ENCODE measurements around the gene SHLD2. TPM values are rescaled to one million over a fixed set of nuclear protein-coding genes. Genes with fewer than 3 reads are reported as not detected.

The SHLD2 gene
- total and polyA plus RNA-seq, 2 of the 4 experiments (the other 2 are of a cell fraction): 10.6 to 19.9 TPM

Other genes with a start within 250 kb of the SHLD2 start
- gene MMRN2, start 137.6 kb upstream of the SHLD2 start, total RNA-seq (2012; rRNA removed): 0.56 and 1.8 TPM in 2 replicates
- gene MMRN2, start 137.6 kb upstream of the SHLD2 start, polyA plus RNA-seq (2012; rRNA removed): 1.0 and 1.6 TPM in 2 replicates
- gene SNCG, start 136.6 kb upstream of the SHLD2 start, total RNA-seq (2012; rRNA removed): 10.6 and 11.9 TPM in 2 replicates
- 17.9 and 19.0 TPM in 2 replicates for gene SNCG, start 136.6 kb upstream of the SHLD2 start, polyA plus RNA-seq (2012; rRNA removed)
- gene ADIRF, start 126.7 kb upstream of the SHLD2 start, total RNA-seq (2012; rRNA removed): 2.3 and 2.5 TPM in 2 replicates
- 7.2 and 12.4 TPM in 2 replicates for gene ADIRF, start 126.7 kb upstream of the SHLD2 start, polyA plus RNA-seq (2012; rRNA removed)
- not detected in 2 replicates for gene FAM25A, start 74.9 kb upstream of the SHLD2 start, total RNA-seq (2012; rRNA removed)
- not detected in 2 replicates for gene FAM25A, start 74.9 kb upstream of the SHLD2 start, polyA plus RNA-seq (2012; rRNA removed)
- gene GLUD1, start 363 bp upstream of the SHLD2 start, total RNA-seq (2012; rRNA removed): 210 and 222 TPM in 2 replicates
- gene GLUD1, start 363 bp upstream of the SHLD2 start, polyA plus RNA-seq (2012; rRNA removed): 58.9 and 64.8 TPM in 2 replicates
- under 0.01 and 0.18 TPM in 2 replicates for gene NUTM2A, start 130.2 kb downstream of the SHLD2 start, total RNA-seq (2012; rRNA removed)
- 0.10 and 0.36 TPM in 2 replicates for gene NUTM2A, start 130.2 kb downstream of the SHLD2 start, polyA plus RNA-seq (2012; rRNA removed)